Chondrocyte (in vitro differentiated cells): ENCODE measurements around the gene AIF1L. TPM values are rescaled to one million over a fixed set of nuclear protein-coding genes. Genes with fewer than 3 reads are reported as not detected.

ENCODE experiments used
- DNase-seq: peaks from one replicate; pipeline ENCODE4 v3.0.0; 2021; ENCODE audit warnings: mixed read lengths, low spot score
- H3K27ac Mint-ChIP-seq: one replicate; pipeline ENCODE4 v1.8.0; 2021; ENCODE audit warnings: mild to moderate bottlenecking, moderate library complexity, mixed read lengths; ENCODE audit not compliant: unreplicated experiment
- H3K27me3 Mint-ChIP-seq: 2 replicates; pipeline ENCODE4 v1.8.0; 2021; ENCODE audit warnings: low read depth, mixed read lengths
- H3K36me3 Mint-ChIP-seq: 2 replicates; pipeline ENCODE4 v1.8.0; 2021; ENCODE audit warnings: low read depth, mixed read lengths
- H3K4me1 Mint-ChIP-seq: 2 replicates; pipeline ENCODE4 v1.8.0; 2021; ENCODE audit warnings: low read depth, mild to moderate bottlenecking, mixed read lengths
- H3K4me3 Mint-ChIP-seq: one replicate; pipeline ENCODE4 v1.8.0; 2021; ENCODE audit warnings: mild to moderate bottlenecking, moderate library complexity, mixed read lengths; ENCODE audit not compliant: unreplicated experiment
- H3K9me3 Mint-ChIP-seq: 2 replicates; pipeline ENCODE4 v1.8.0; 2021; ENCODE audit warnings: low read depth, mixed read lengths
- CTCF ChIP-seq: fragments of 200-600 bp; sonication (generic); IDR thresholded peaks from 2 replicates; pipeline ENCODE4 v1.5.0; 2021; ENCODE audit warnings: antibody characterized with exemption, mild to moderate bottlenecking, moderate library complexity
- total RNA-seq: library from RNA; stranded (reverse); gene quantifications from 3 replicates; pipeline ENCODE4 v1.2.1, GENCODE V29; 2021

Gene AIF1L
- total RNA-seq, 1 donor from 2014 or later = 30.1 TPM

- no peaks in the 10 kb centered on the region for H3K9me3 Mint-ChIP-seq
- no peak for TF ChIP-seq CTCF
- peaks cover 22% of the 10 kb centered on the region for H3K4me1 Mint-ChIP-seq
- no peak overlapping the region for H3K27ac Mint-ChIP-seq
- no peak overlapping the region for H3K4me3 Mint-ChIP-seq
- no peaks in the 10 kb centered on the region for H3K36me3 Mint-ChIP-seq
- DNase-seq = no peak
- H3K27me3 Mint-ChIP-seq = peaks cover 6% of the 10 kb centered on the region
These were observed 3.5 kb upstream of the AIF1L start for GRCh38 chr9:131092548-131093440.

- H3K36me3 Mint-ChIP-seq = no peaks in the 10 kb centered on the region
- TF ChIP-seq CTCF = no peak
- no peak overlapping the region for H3K27ac Mint-ChIP-seq
- no peak for DNase-seq
- H3K4me1 Mint-ChIP-seq = peaks cover 27% of the 10 kb centered on the region
- peaks cover 6% of the 10 kb centered on the region for H3K27me3 Mint-ChIP-seq
- H3K9me3 Mint-ChIP-seq = no peaks in the 10 kb centered on the region
- no peak overlapping the region for H3K4me3 Mint-ChIP-seq
These were observed 2.3 kb upstream of the AIF1L start for GRCh38 chr9:131094015-131094414.

- H3K4me1 Mint-ChIP-seq = peaks cover 30% of the 10 kb centered on the region
- no peak for TF ChIP-seq CTCF
- no peaks in the 10 kb centered on the region for H3K9me3 Mint-ChIP-seq
- no peaks in the 10 kb centered on the region for H3K36me3 Mint-ChIP-seq
- DNase-seq = no peak
- no peak overlapping the region for H3K27ac Mint-ChIP-seq
- H3K27me3 Mint-ChIP-seq = peaks cover 6% of the 10 kb centered on the region
- no peak overlapping the region for H3K4me3 Mint-ChIP-seq
These were observed 1.7 kb upstream of the AIF1L start for GRCh38 chr9:131094622-131095021.

GRCh38 chr9:131095666-131096268, 564 bp upstream of the AIF1L start:
- H3K36me3 Mint-ChIP-seq = no peaks in the 10 kb centered on the region
- peaks cover 6% of the 10 kb centered on the region for H3K27me3 Mint-ChIP-seq
- H3K4me3 Mint-ChIP-seq = peak overlapping the region; percentile 69
- peaks cover 41% of the 10 kb centered on the region for H3K4me1 Mint-ChIP-seq
- TF ChIP-seq CTCF = no peak
- DNase-seq = no peak
- no peaks in the 10 kb centered on the region for H3K9me3 Mint-ChIP-seq
- no peak overlapping the region for H3K27ac Mint-ChIP-seq

- Mint-ChIP-seq H3K9me3 (no peaks in the 10 kb centered on the region), H3K4me1 (peaks cover 46% of the 10 kb centered on the region), H3K27ac (peak overlapping the region; percentile 32), H3K27me3 (peaks cover 6% of the 10 kb centered on the region), H3K4me3 (peak overlapping the region; percentile 71), H3K36me3 (no peaks in the 10 kb centered on the region)
- no peak for DNase-seq
- TF ChIP-seq CTCF = no peak
These were observed 1.0 kb downstream of the AIF1L start for GRCh38 chr9:131097126-131097947.
